ENCODE measurements around the gene HIGD1C.

DNA sequence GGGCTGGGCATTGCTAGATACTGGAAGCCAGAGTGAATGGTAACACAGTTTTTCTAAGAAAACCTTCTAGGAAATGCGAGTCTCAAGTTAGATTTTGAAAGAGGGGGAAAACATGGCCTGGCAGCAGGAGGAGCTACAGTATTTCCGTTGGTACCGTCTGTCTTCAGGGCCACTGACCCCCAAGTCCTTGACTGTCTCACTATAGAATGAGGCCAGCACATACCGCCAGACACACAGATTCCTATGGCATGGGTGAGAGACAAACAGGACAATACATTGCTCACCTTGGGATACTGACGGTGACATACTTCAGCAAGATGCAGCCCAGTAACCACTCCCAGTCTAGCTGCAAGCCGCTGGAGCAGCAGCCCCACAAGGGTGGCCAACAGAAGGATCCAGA is 52.2 kb downstream of the HIGD1C start:
- TF ChIP-seq, protein P1, sequence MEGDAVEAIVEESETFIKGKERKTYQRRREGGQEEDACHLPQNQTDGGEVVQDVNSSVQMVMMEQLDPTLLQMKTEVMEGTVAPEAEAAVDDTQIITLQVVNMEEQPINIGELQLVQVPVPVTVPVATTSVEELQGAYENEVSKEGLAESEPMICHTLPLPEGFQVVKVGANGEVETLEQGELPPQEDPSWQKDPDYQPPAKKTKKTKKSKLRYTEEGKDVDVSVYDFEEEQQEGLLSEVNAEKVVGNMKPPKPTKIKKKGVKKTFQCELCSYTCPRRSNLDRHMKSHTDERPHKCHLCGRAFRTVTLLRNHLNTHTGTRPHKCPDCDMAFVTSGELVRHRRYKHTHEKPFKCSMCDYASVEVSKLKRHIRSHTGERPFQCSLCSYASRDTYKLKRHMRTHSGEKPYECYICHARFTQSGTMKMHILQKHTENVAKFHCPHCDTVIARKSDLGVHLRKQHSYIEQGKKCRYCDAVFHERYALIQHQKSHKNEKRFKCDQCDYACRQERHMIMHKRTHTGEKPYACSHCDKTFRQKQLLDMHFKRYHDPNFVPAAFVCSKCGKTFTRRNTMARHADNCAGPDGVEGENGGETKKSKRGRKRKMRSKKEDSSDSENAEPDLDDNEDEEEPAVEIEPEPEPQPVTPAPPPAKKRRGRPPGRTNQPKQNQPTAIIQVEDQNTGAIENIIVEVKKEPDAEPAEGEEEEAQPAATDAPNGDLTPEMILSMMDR (IDR thresholded peaks at IDR 0.05), result no peak
- TF ChIP-seq POLR2AphosphoS5 (IDR thresholded peaks at IDR 0.05) (no peak), POLR2A (IDR thresholded peaks at IDR 0.05; ENCODE audit: low read depth) (no peak), EP300 (IDR thresholded peaks at IDR 0.05) (no peak)

All from esophagus muscularis mucosa (tissue), 4 donors.